KMS-11 (cell line): ENCODE measurements around the gene AIDA.

Experiments used
- H2AFZ ChIP-seq: fragments of 200-600 bp; sonication (generic); 2 replicates; pipeline ENCODE4 v1.6.1; 2016; ENCODE audit warnings: antibody characterized with exemption, mixed run types, low read depth
- H3K27ac ChIP-seq: fragments of 200-600 bp; sonication (generic); 2 replicates; pipeline ENCODE4 v1.6.1; 2016; ENCODE audit warnings: mild to moderate bottlenecking, mixed run types
- H3K27me3 ChIP-seq: fragments of 200-600 bp; sonication (generic); 2 replicates; pipeline ENCODE4 v1.6.1; 2017; ENCODE audit warnings: mild to moderate bottlenecking, low read depth, mixed run types, moderate library complexity; ENCODE audit not compliant: insufficient read depth
- H3K36me3 ChIP-seq: fragments of 200-600 bp; sonication (generic); 2 replicates; pipeline ENCODE4 v1.6.1; 2017; ENCODE audit warnings: mild to moderate bottlenecking, mixed run types; ENCODE audit not compliant: insufficient read depth
- H3K4me1 ChIP-seq: fragments of 200-600 bp; sonication (generic); 2 replicates; pipeline ENCODE4 v1.6.1; 2016; ENCODE audit warnings: mild to moderate bottlenecking, low read depth, mixed run types; ENCODE audit not compliant: poor library complexity, severe bottlenecking
- H3K4me2 ChIP-seq: fragments of 200-600 bp; sonication (generic); 2 replicates; pipeline ENCODE4 v1.7.0; 2016; ENCODE audit warnings: mild to moderate bottlenecking, mixed run types
- H3K4me3 ChIP-seq: fragments of 200-600 bp; sonication (generic); IDR thresholded peaks from 2 replicates; pipeline ENCODE4 v1.6.1; 2017; ENCODE audit warnings: low read depth, low read length, mixed read lengths; ENCODE audit not compliant: insufficient read depth
- H3K79me2 ChIP-seq: fragments of 200-600 bp; sonication (generic); 2 replicates; pipeline ENCODE4 v1.6.1; 2016; ENCODE audit warnings: low read depth, mixed run types; ENCODE audit not compliant: insufficient read depth
- H3K9ac ChIP-seq: fragments of 200-600 bp; sonication (generic); 2 replicates; pipeline ENCODE4 v1.6.1; 2016; ENCODE audit warnings: mild to moderate bottlenecking, mixed run types
- H4K20me1 ChIP-seq: fragments of 200-600 bp; sonication (generic); 2 replicates; pipeline ENCODE4 v1.6.1; 2016; ENCODE audit warnings: mild to moderate bottlenecking, mixed run types; ENCODE audit not compliant: insufficient read depth
- CTCF ChIP-seq: fragments of 200-600 bp; sonication (generic); conservative IDR thresholded peaks from 2 replicates; pipeline ENCODE4 v1.6.1; 2017; ENCODE audit warnings: low read depth, mild to moderate bottlenecking, antibody characterized with exemption, low read length, moderate library complexity, mixed read lengths

AIDA gene

DNA sequence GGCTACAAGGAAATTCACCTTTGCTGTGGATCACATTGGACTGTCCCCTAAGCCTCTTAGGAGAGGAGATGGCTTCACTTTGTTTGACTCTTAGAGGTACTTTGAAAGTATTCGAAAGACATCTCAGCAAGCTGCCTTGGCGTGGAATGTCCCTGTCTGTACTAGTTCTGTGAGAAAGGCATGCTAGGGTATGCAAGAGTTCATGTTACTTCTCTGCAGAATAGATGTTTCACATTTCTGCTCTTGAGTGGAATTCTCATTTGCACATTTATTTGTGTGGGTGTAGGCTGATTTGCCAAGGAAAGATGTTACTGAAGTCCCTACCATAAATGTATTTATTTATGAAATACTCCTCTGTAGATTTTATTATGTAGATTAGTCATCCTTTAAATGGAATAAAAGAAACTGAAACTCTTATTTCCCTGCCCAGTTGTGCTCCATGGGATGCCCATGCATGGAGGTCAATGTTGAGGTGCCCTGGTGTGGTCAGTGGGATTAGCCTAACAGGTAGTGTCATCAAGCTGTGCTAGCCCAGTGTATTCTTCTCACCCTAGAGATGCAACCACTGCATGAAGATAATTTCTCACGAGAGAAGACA lies 80.6 kb downstream of the AIDA start:
- H3K9ac ChIP-seq: no peak overlapping the region
- no peaks in the 10 kb centered on the region; the same call in 1 of the 2 replicates for H3K36me3 ChIP-seq
- H3K79me2 ChIP-seq: no peaks in the 10 kb centered on the region
- H3K4me1 ChIP-seq: no peaks in the 10 kb centered on the region
- no peak overlapping the region for H3K4me2 ChIP-seq
- H4K20me1 ChIP-seq: no peaks in the 10 kb centered on the region
- no peak overlapping the region for H2AFZ ChIP-seq
- no peak overlapping the region for H3K27ac ChIP-seq
- no peak overlapping the region for H3K4me3 ChIP-seq
- no peak for TF ChIP-seq CTCF
- no peaks in the 10 kb centered on the region for H3K27me3 ChIP-seq

DNA sequence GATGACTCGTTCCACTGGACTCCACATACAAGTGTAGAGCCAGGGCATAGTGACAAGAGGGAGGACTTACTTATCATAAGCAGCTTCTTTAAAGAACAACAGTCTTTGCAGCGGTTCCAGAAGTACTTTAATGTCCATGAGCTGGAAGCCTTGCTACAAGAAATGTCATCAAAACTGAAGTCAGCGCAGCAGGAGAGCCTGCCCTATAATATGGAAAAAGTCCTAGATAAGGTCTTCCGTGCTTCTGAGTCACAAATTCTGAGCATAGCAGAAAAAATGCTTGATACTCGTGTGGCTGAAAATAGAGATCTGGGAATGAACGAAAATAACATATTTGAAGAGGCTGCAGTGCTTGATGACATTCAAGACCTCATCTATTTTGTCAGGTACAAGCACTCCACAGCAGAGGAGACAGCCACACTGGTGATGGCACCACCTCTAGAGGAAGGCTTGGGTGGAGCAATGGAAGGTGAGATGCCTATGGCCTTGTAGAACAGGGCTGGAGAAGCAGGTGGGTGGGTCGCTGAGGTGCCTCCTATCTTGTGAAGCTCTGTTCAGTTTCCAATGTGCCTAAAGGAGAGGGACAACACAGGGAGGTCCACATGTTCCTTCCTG lies 82.3 kb downstream of the AIDA start:
- Histone ChIP-seq H3K27me3 (no peaks in the 10 kb centered on the region), H3K9ac (no peak overlapping the region), H4K20me1 (no peaks in the 10 kb centered on the region), H2AFZ (no peak overlapping the region), H3K27ac (no peak overlapping the region), H3K79me2 (no peaks in the 10 kb centered on the region), H3K36me3 (no peaks in the 10 kb centered on the region; the same call in 1 of the 2 replicates), H3K4me2 (no peak overlapping the region), H3K4me1 (no peaks in the 10 kb centered on the region), H3K4me3 (no peak overlapping the region)
- TF ChIP-seq CTCF: no peak

GRCh38 chr1:222627232-222627631 lies 85.1 kb downstream of the AIDA start:
- H3K9ac ChIP-seq: no peak overlapping the region
- H3K36me3 ChIP-seq: no peaks in the 10 kb centered on the region; the same call in 1 of the 2 replicates
- H2AFZ ChIP-seq: no peak overlapping the region
- H3K79me2 ChIP-seq: no peaks in the 10 kb centered on the region
- no peaks in the 10 kb centered on the region for H3K4me1 ChIP-seq
- no peak overlapping the region for H3K27ac ChIP-seq
- no peak overlapping the region for H3K4me2 ChIP-seq
- no peaks in the 10 kb centered on the region for H3K27me3 ChIP-seq
- no peak overlapping the region for H3K4me3 ChIP-seq
- no peak for TF ChIP-seq CTCF
- no peaks in the 10 kb centered on the region for H4K20me1 ChIP-seq

DNA sequence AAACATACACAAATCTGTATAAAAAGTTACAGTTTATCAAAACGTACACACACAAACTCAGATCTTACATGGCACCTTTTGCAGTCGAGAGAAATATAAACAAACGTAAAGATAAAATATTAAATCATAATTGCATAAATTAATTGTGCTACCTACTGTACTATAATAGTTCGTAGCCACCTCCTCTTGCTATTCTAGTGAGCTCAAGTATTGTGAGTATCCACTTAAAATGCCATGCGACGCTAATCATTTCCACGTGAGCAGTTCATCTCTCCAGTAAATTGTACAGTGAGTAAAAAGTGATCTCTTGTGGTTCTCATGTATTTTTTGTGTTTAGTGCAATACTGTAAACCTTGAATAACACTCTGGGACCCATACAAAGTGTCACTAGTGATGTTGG lies 88.1 kb downstream of the AIDA start:
- Histone ChIP-seq H3K36me3 (no peaks in the 10 kb centered on the region; the same call in 1 of the 2 replicates), H4K20me1 (no peaks in the 10 kb centered on the region), H3K4me1 (peaks cover 21% of the 10 kb centered on the region), H3K27ac (no peak overlapping the region), H3K27me3 (no peaks in the 10 kb centered on the region), H2AFZ (no peak overlapping the region), H3K4me2 (no peak overlapping the region), H3K9ac (no peak overlapping the region), H3K4me3 (no peak overlapping the region), H3K79me2 (peaks cover 4% of the 10 kb centered on the region; the same call in 1 of the 2 replicates)
- no peak for TF ChIP-seq CTCF
